Measurements from ENCODE around the gene RAPGEF4.

Gene RAPGEF4

GRCh38 chr2:173099271-173099670, 363.6 kb downstream of the RAPGEF4 start:
- ChIA-PET POLR2A (interaction anchor here (0.5 kb wide), 1 partner anchor 64 kb away, joined by 3 read pairs; no protein-coding TSS in a partner anchor), CTCF (interaction anchor here (0.6 to 0.7 kb wide), 2 partner anchors 285 to 291 kb away, joined by 3 read pairs; no protein-coding TSS in a partner anchor)
- no peaks in the 10 kb centered on the region for H3K9me3 ChIP-seq (ENCODE audit: control insufficient read depth, insufficient read depth, low read depth, low read length)
- H3K27ac ChIP-seq (ENCODE audit: extremely low read depth, low read depth, low read length) = no peak overlapping the region
- peaks cover 0 to 17% of the 10 kb centered on the region in 2 experiments; a peak in 1 of 3 replicates for H3K36me3 ChIP-seq (ENCODE audit: control insufficient read depth in 2 of 2, insufficient read depth in 1 of 2, low read length in 2 of 2)
- H3K4me1 ChIP-seq (ENCODE audit: control insufficient read depth, insufficient read depth, low read length) = no peaks in the 10 kb centered on the region; the same call in 1 of the 2 replicates
- TF ChIP-seq ZNF324 (tag by site-specific recombination; IDR thresholded peaks at IDR 0.05) = no peak
- TF ChIP-seq SETDB1 (IDR thresholded peaks at IDR 0.05; ENCODE audit: insufficient read length, low read length) = no peak
- TF ChIP-seq ZNF560 (tag by site-specific recombination; IDR thresholded peaks at IDR 0.05; ENCODE audit: borderline replicate concordance) = no peak
- TF ChIP-seq, protein P1, sequence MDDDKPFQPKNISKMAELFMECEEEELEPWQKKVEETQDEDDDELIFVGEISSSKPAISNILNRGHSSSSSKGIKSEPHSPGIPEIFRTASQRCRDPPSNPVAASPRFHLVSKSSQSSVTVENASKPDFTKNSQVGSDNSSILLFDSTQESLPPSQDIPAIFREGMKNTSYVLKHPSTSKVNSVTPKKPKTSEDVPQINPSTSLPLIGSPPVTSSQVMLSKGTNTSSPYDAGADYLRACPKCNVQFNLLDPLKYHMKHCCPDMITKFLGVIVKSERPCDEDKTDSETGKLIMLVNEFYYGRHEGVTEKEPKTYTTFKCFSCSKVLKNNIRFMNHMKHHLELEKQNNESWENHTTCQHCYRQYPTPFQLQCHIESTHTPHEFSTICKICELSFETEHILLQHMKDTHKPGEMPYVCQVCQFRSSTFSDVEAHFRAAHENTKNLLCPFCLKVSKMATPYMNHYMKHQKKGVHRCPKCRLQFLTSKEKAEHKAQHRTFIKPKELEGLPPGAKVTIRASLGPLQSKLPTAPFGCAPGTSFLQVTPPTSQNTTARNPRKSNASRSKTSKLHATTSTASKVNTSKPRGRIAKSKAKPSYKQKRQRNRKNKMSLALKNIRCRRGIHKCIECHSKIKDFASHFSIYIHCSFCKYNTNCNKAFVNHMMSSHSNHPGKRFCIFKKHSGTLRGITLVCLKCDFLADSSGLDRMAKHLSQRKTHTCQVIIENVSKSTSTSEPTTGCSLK (tag by site-specific recombination; IDR thresholded peaks at IDR 0.05) = no peak
- no peak for TF ChIP-seq ZSCAN23 (tag by site-specific recombination; IDR thresholded peaks at IDR 0.05)
- TF ChIP-seq ZFP41 (tag by site-specific recombination; IDR thresholded peaks at IDR 0.05; ENCODE audit: borderline replicate concordance) = no peak
- no peak for TF ChIP-seq ZNF561 (tag by site-specific recombination; IDR thresholded peaks at IDR 0.05; ENCODE audit: borderline replicate concordance)
- no peak for TF ChIP-seq ZNF121 (tag by site-specific recombination; IDR thresholded peaks at IDR 0.05)
- TF ChIP-seq KLF9 (tag by site-specific recombination; IDR thresholded peaks at IDR 0.05; ENCODE audit: low read depth) = no peak
- TF ChIP-seq ZIC2 (tag by site-specific recombination; IDR thresholded peaks at IDR 0.05) = no peak
- TF ChIP-seq ZNF341 (tag by site-specific recombination; IDR thresholded peaks at IDR 0.05; ENCODE audit: low read depth) = no peak
- TF ChIP-seq ZSCAN30 (tag by site-specific recombination; IDR thresholded peaks at IDR 0.05) = no peak
- no peak for TF ChIP-seq ZNF654 (tag by site-specific recombination; IDR thresholded peaks at IDR 0.05; ENCODE audit: low read depth)
- no peak overlapping the region for H3K4me3 ChIP-seq (ENCODE audit: low read depth, low read length)

DNA sequence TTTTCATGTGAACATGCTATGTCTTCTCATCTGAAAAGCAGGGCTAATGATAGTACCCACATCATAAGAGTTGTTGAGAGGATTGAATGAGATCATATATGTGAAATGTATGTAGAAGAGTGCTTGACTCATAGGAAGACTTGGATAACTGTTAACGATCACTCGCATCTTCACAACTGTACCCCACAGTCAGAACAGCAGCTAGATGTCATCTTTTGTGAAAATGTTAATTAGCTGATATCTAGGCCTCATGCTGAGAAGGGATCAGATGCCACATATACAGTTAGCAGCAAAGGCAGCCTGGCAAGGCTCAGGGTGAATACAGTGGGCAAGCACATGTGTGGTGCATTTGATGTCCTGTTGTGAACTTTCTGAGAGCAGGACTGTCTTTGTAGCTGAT, 364.2 kb downstream of the RAPGEF4 start:
- ChIA-PET CTCF (interaction anchor here (0.6 to 1.1 kb wide), 3 partner anchors 131 to 292 kb away, joined by 3 to 5 read pairs (median 3); no protein-coding TSS in a partner anchor), POLR2A (no interaction called here)
- H3K4me3 ChIP-seq (ENCODE audit: low read depth, low read length) = no peak overlapping the region
- no peak overlapping the region for H3K27ac ChIP-seq (ENCODE audit: extremely low read depth, low read depth, low read length)
- H3K36me3 ChIP-seq (ENCODE audit: control insufficient read depth in 2 of 2, insufficient read depth in 1 of 2, low read length in 2 of 2) = peaks cover 0 to 17% of the 10 kb centered on the region in 2 experiments; a peak in 1 of 3 replicates
- TF ChIP-seq, protein P2, sequence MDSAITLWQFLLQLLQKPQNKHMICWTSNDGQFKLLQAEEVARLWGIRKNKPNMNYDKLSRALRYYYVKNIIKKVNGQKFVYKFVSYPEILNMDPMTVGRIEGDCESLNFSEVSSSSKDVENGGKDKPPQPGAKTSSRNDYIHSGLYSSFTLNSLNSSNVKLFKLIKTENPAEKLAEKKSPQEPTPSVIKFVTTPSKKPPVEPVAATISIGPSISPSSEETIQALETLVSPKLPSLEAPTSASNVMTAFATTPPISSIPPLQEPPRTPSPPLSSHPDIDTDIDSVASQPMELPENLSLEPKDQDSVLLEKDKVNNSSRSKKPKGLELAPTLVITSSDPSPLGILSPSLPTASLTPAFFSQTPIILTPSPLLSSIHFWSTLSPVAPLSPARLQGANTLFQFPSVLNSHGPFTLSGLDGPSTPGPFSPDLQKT (IDR thresholded peaks at IDR 0.05; ENCODE audit: borderline replicate concordance, low read depth, low read length) = no peak
- TF ChIP-seq KLF16 (tag by site-specific recombination; IDR thresholded peaks at IDR 0.05) (no peak), ZNF677 (tag by site-specific recombination; IDR thresholded peaks at IDR 0.05) (no peak), ZFHX2 (tag by site-specific recombination; conservative IDR thresholded peaks at IDR 0.05) (no peak), ZNF792 (tag by site-specific recombination; IDR thresholded peaks at IDR 0.05) (no peak)
- H3K9me3 ChIP-seq (ENCODE audit: control insufficient read depth, insufficient read depth, low read depth, low read length) = no peaks in the 10 kb centered on the region
- no peaks in the 10 kb centered on the region; the same call in 1 of the 2 replicates for H3K4me1 ChIP-seq (ENCODE audit: control insufficient read depth, insufficient read depth, low read length)

DNA sequence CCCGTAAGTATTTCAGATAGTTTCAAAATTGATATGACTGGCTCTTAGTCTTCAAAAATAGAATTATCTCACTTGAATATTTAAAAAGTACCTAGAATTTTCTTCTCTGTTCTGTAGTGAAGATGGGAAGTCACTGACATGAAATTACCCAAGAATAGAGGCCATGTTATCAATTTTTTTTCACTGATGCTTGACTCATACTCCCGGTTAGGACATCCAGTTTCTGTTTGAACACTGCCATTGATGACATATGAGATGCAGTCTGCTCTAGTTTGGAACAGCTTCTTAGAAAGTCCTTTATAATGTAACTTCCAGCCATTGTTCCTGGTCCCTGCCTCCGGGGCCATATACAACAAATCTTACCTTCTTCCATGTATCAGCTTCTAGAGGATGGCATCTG, 366.0 kb downstream of the RAPGEF4 start:
- H3K27ac ChIP-seq (ENCODE audit: extremely low read depth, low read depth, low read length) = no peak overlapping the region
- ChIA-PET POLR2A (no interaction called here), CTCF (interaction anchor here (0.6 to 1.5 kb wide), 3 partner anchors 10 to 64 kb away, joined by 3 to 5 read pairs (median 4); no protein-coding TSS in a partner anchor)
- H3K36me3 ChIP-seq (ENCODE audit: control insufficient read depth in 2 of 2, insufficient read depth in 1 of 2, low read length in 2 of 2) = peaks cover 0 to 13% of the 10 kb centered on the region in 2 experiments; a peak in 1 of 3 replicates
- H3K4me3 ChIP-seq (ENCODE audit: low read depth, low read length) = no peak overlapping the region
- no peaks in the 10 kb centered on the region; the same call in 1 of the 2 replicates for H3K4me1 ChIP-seq (ENCODE audit: control insufficient read depth, insufficient read depth, low read length)
- H3K9me3 ChIP-seq (ENCODE audit: control insufficient read depth, insufficient read depth, low read depth, low read length) = no peaks in the 10 kb centered on the region
- no peak for TF ChIP-seq ZNF548 (tag by site-specific recombination; IDR thresholded peaks at IDR 0.05)
- no peak for TF ChIP-seq ZNF132 (tag by site-specific recombination; IDR thresholded peaks at IDR 0.05; ENCODE audit: borderline replicate concordance)
- TF ChIP-seq ZNF114 (tag by site-specific recombination; IDR thresholded peaks at IDR 0.05) = no peak
- no peak for TF ChIP-seq PRDM1 (tag by site-specific recombination; IDR thresholded peaks at IDR 0.05)
- no peak for TF ChIP-seq ZNF544 (tag by site-specific recombination; IDR thresholded peaks at IDR 0.05)
